Ishikawa (cell line): ENCODE results near the gene B9D2.

Experiments used
- CEBPB ChIP-seq: IDR thresholded peaks from 2 replicates; pipeline ENCODE4 v1.6.1; 2012
- CREB1 ChIP-seq: IDR thresholded peaks from 2 replicates; pipeline ENCODE4 v1.6.1; 2012; ENCODE audit warnings: low read depth
- EGR1 ChIP-seq: IDR thresholded peaks from 2 replicates; pipeline ENCODE4 v1.6.1; 2012
- EP300 ChIP-seq: IDR thresholded peaks from 2 replicates; pipeline ENCODE4 v1.6.1; 2012; ENCODE audit warnings: borderline replicate concordance
- FOXM1 ChIP-seq: IDR thresholded peaks from 2 replicates; pipeline ENCODE4 v1.6.1; 2012; ENCODE audit warnings: low read depth, borderline replicate concordance
- NFIC ChIP-seq: IDR thresholded peaks from 2 replicates; pipeline ENCODE4 v1.6.1; 2012
- RAD21 ChIP-seq: IDR thresholded peaks from 2 replicates; pipeline ENCODE4 v1.6.1; 2012; ENCODE audit warnings: low read depth
- TAF1 ChIP-seq: IDR thresholded peaks from 2 replicates; pipeline ENCODE4 v1.6.1; 2012; ENCODE audit warnings: low read depth, mild to moderate bottlenecking
- TCF12 ChIP-seq: IDR thresholded peaks from 2 replicates; pipeline ENCODE4 v1.6.1; 2012; ENCODE audit warnings: low read depth
- TEAD4 ChIP-seq: IDR thresholded peaks from 2 replicates; pipeline ENCODE4 v1.6.1; 2012
- YY1 ChIP-seq: IDR thresholded peaks from 2 replicates; pipeline ENCODE4 v1.6.1; 2012; ENCODE audit warnings: low read depth
- ZBTB7A ChIP-seq: IDR thresholded peaks from 2 replicates; pipeline ENCODE4 v1.6.1; 2012; ENCODE audit warnings: low read depth
- TF ChIP-seq, protein P1 (sequence below): IDR thresholded peaks from 2 replicates; pipeline ENCODE4 v1.6.1; 2012; ENCODE audit warnings: low read depth, mild to moderate bottlenecking
- TF ChIP-seq, protein P2 (sequence below): IDR thresholded peaks from 2 replicates; pipeline ENCODE4 v1.6.1; 2012
- TF ChIP-seq, protein P3 (sequence below): IDR thresholded peaks from 2 replicates; pipeline ENCODE4 v1.6.1; 2012

B9D2 gene

DNA sequence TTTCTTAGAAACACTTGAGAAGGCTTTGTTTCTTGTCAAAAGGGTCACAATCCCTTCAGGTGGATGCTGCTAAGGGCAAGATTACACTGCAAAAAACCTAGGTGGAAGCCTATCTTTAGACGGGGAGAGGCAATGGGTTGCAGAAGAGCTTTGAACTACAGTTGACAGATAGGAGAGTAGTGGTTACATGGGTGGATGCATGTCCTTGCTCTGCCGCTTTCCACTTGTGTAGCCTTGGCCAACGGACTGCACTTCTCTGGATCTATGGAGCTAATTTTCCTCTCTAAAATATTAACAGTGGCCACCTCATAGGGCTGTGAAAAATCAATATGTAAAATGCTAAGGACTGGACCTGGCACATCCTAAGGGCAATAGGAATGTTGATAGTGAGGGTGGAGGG, 34.6 kb upstream of the B9D2 start:
- TF ChIP-seq, protein P1, sequence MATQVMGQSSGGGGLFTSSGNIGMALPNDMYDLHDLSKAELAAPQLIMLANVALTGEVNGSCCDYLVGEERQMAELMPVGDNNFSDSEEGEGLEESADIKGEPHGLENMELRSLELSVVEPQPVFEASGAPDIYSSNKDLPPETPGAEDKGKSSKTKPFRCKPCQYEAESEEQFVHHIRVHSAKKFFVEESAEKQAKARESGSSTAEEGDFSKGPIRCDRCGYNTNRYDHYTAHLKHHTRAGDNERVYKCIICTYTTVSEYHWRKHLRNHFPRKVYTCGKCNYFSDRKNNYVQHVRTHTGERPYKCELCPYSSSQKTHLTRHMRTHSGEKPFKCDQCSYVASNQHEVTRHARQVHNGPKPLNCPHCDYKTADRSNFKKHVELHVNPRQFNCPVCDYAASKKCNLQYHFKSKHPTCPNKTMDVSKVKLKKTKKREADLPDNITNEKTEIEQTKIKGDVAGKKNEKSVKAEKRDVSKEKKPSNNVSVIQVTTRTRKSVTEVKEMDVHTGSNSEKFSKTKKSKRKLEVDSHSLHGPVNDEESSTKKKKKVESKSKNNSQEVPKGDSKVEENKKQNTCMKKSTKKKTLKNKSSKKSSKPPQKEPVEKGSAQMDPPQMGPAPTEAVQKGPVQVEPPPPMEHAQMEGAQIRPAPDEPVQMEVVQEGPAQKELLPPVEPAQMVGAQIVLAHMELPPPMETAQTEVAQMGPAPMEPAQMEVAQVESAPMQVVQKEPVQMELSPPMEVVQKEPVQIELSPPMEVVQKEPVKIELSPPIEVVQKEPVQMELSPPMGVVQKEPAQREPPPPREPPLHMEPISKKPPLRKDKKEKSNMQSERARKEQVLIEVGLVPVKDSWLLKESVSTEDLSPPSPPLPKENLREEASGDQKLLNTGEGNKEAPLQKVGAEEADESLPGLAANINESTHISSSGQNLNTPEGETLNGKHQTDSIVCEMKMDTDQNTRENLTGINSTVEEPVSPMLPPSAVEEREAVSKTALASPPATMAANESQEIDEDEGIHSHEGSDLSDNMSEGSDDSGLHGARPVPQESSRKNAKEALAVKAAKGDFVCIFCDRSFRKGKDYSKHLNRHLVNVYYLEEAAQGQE = no peak

DNA sequence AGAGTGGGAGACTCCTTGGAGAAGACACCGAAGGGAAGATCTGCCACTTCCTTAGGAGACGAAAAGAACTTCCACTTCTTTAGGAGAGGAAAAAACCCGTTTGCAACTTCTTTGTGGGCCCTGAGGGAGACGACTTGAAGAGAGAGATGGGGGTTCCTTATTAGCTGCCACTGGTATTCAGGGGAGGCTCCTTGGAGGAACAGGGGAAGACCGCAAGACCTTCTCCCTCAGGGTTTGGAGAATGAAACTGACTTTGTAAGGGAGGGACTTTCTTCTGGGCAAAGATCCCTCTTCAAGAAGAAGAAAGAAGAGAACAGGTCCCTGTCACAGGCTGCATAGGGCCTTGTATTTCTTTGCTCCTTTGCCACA, 34.1 kb upstream of the B9D2 start:
- TF ChIP-seq YY1 = no peak

DNA sequence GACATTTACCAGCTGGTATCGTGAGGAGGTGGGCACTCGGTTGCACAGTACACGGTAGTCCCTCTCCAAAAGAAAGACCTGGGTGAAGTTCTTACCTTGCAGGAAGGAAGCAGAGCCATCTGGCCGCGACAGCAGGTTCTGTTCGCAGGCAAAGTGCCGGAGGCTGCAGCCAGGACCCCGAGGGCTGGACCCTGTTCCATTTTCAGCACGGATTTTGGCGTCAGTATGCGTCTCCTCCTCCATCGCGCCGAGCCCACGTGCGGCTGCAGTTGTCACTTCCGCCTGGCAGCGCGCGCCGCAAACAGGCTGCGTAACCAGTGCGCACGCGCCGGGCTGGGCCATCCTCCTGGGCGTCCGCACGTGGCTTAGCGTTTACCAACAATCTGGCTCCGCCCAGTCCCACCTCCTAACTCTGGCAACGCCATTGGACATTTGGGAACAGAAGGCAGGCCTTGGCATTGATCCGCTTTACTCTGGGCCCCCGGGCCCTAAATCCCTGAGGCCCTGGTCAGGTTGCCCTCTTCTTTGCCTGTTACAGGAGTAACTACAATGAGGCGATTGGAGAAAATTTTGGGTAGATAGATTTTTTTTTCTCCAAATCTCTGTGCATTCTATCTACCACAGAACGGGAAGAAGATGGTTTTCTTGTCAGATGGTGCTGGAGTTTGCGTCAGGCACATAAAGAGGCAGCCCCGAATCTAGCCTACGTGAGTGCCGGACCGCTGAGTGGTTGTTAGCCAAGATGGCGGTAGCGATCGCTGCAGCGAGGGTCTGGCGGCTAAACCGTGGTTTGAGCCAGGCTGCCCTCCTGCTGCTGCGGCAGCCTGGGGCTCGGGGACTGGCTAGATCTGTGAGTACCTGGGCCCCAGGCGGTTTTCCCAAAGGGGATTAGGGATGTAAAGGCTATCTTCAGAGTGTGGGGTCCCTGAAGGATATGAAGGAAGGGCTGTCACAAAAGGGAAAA, 33.4 kb upstream of the B9D2 start, which contains the start of the genes BCKDHA and EXOSC5:
BCKDHA (plus strand) TSS at position 733 of the 964 bp plus-strand sequence; CDS start at position 743, 10 bp downstream.
EXOSC5 (minus strand) TSS at position 274 of the 964 bp plus-strand sequence; CDS start at position 243, 31 bp downstream.
- TF ChIP-seq YY1 (peak; percentile 94), TAF1 (peak; percentile 73; the same call in 1 of the 2 replicates), FOXM1 (0 out of 2 replicates have a peak, but pooled peaks have one; percentile 17), EP300 (no peak), TCF12 (peak; percentile 21; the same call in 1 of the 2 replicates), CEBPB (no peak), NFIC (peak; percentile 74)
- TF ChIP-seq, protein P2, sequence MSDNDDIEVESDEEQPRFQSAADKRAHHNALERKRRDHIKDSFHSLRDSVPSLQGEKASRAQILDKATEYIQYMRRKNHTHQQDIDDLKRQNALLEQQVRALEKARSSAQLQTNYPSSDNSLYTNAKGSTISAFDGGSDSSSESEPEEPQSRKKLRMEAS = peak; percentile 100
- TF ChIP-seq, protein P3, sequence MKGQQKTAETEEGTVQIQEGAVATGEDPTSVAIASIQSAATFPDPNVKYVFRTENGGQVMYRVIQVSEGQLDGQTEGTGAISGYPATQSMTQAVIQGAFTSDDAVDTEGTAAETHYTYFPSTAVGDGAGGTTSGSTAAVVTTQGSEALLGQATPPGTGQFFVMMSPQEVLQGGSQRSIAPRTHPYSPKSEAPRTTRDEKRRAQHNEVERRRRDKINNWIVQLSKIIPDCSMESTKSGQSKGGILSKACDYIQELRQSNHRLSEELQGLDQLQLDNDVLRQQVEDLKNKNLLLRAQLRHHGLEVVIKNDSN = peak; percentile 91

DNA sequence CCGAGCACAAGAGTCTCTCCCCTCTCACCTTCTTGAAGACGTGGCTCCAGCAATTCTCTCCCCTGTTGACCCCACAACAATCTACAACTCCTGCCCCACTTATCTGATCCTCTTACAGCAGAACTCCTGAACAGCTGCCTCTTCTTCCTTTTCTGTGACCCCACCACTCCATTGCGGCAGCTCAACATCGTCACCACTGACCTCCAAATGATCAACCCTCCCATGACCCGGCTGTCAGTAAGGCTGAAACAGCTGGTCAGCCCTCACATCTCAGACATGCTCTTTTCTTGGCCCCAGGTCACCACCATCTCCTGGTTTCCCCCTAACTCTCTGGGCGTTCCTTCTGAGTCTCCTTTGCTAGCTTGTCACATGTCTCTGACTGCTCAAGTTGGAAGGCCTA, 31.4 kb upstream of the B9D2 start:
- no peak for TF ChIP-seq TEAD4
- TF ChIP-seq, protein P2 = no peak
- TF ChIP-seq RAD21 = no peak
- TF ChIP-seq, protein P1 = no peak
- no peak for TF ChIP-seq CEBPB

DNA sequence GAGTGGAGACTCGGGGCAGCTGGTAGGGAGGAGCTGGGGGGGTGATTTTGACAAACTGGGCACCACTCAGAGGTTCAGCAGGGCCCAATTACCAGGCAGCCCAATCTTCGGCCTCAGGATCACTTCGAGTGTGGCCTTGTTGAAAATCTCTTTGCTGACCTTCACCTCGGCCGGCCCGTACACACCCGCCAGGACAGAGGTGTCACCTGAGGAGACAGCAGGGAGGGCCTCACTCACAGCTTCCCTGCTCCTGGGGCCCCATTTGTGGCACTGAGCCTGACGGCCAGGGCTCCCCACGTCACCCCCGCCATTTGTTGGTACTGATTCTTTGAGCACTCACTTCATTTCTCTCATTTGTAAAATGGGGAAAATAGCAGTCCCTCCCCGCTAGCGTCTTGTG, 28.8 kb upstream of the B9D2 start:
- TF ChIP-seq FOXM1 (no peak), TEAD4 (no peak), RAD21 (no peak), EP300 (no peak), TAF1 (no peak), ZBTB7A (no peak), YY1 (no peak), CEBPB (no peak), EGR1 (no peak), CREB1 (no peak), TCF12 (no peak), NFIC (no peak)
- TF ChIP-seq, protein P3 = no peak
- TF ChIP-seq, protein P2 = no peak
- TF ChIP-seq, protein P1 = no peak
